Adrenal gland (tissue), 12 donors: ENCODE measurements around the gene BRF1. TPM values are rescaled to one million over a fixed set of nuclear protein-coding genes. Genes with fewer than 3 reads are reported as not detected.
"Not testable (repeated sequence)": the region's sequence is repeated elsewhere in the genome, so short reads cannot be mapped to it uniquely, and the experiment has no call there.

Experiments used
- DNase-seq, 7 donors: peaks; one replicate each; pipeline ENCODE4 v3.0.0-alpha.2; 2019 to 2020
- H3K27ac ChIP-seq, 5 donors: fragments of 200-600 bp; sonication (generic) in 4 of 5; 1 replicate in 3 of 5; 2 replicates in 2 of 5; pipeline versions ENCODE4 v1.5.1 to v1.8.0; 2016 to 2020; ENCODE audit warnings: mild to moderate bottlenecking in 1 of 5
- H3K27me3 ChIP-seq: fragments of 200-600 bp; 2 replicates; pipeline ENCODE4 v1.8.0; 2021
- H3K36me3 ChIP-seq, 2 donors: fragments of 200-600 bp; replicated peaks in 1 of 2; 1 replicate in 1 of 2; 2 replicates in 1 of 2; pipeline versions ENCODE4 v1.5.1 to v1.8.0; 2018 to 2022
- H3K4me1 ChIP-seq, 2 donors: fragments of 200-600 bp; replicated peaks in 1 of 2; 1 replicate in 1 of 2; 2 replicates in 1 of 2; pipeline versions ENCODE4 v1.5.1 to v1.8.0; 2018 to 2021
- H3K4me3 ChIP-seq, 4 donors: fragments of 200-600 bp; sonication (generic) in 3 of 4; one replicate each; pipeline ENCODE4 v1.5.1; 2016 to 2018
- H3K9me3 ChIP-seq, 3 donors: fragments of 200-600 bp; sonication (generic) in 1 of 3; replicated peaks in 1 of 3; 1 replicate in 2 of 3; 2 replicates in 1 of 3; pipeline versions ENCODE4 v1.5.1 to v1.8.0; 2016 to 2021
- POLR2A ChIP-seq, 2 donors: fragments of 450-650 bp; IDR thresholded peaks; one replicate each; pipeline ENCODE4 v1.6.1; 2017; ENCODE audit warnings: antibody characterized with exemption in 2 of 2, mild to moderate bottlenecking in 2 of 2, moderate library complexity in 1 of 2
- WGBS, 4 donors: extraction: QIAGEN DNeasy Blood & Tissue Kit in 2 of 4; methylation state at CpG; one replicate each; pipeline versions ENCODE4 v1.1.5 to v1.1.7; 2013 to 2017; 5-methylcytosine and 5-hydroxymethylcytosine counted together
- intact Hi-C, 2 donors: fragments of 100-400 bp; cut with DNase I; formaldehyde crosslinking; loops; one replicate each; pipeline versions ENCODE4 v1.14.1 to v1.15.0; 2022 to 2023
- polyA plus RNA-seq, 3 donors: library from polyadenylated mRNA; stranded (reverse); fragments of 200-250 nt in 2 of 3; fragments of 350-450 nt in 1 of 3; fragmentation: Illumina TruSeq in 1 of 3; extraction: RNeasy Lipid Tissue Mini Kit (QIAGEN cat#74804) in 1 of 3; gene quantifications; one replicate each; pipeline ENCODE4 v1.2.3, GENCODE V29; 2013 to 2014
- total RNA-seq, 9 donors: library from RNA; depleted of rRNA in 4 of 9; stranded (reverse); fragments of >200 nt in 4 of 9; fragments of 120-200 nt in 1 of 9; fragmentation: NEBNext Ultra II Directional in 1 of 9; extraction: Animal tissue kit (Norgen Biotek cat#: 25700) in 1 of 9; gene quantifications; one replicate each; pipeline versions ENCODE4 v1.1.0 to v1.2.4, GENCODE V29; 2013 to 2023
- TF ChIP-seq, protein P1 (sequence below), 6 experiments: fragments of 450-650 bp in 4 of 6; fragments of 200-600 bp in 2 of 6; sonication (generic) in 1 of 6; IDR thresholded peaks; 1 replicate in 5 of 6; 2 replicates in 1 of 6; pipeline versions ENCODE4 v1.5.1 to v1.8.0; 2016 to 2021; ENCODE audit warnings: antibody characterized with exemption in 6 of 6, mild to moderate bottlenecking in 2 of 6, moderate library complexity in 1 of 6
- donor health status: healthy with polysubstance abuse.
- donor health status: Bipolar disorder and iron deficiency.
- donor health status: DM: yes; HTN: yes; CAD: no.
- donor health status: DM: no; HTN: no; CAD: no.
- donor health status: DM: no; HTN: no; CAD: no.
- donor health status: DM: yes; HTN: yes; CAD: no.

BRF1 gene
- total and polyA plus RNA-seq, 12 donors = 14.0 to 96.9 (median 37.5) TPM

DNA sequence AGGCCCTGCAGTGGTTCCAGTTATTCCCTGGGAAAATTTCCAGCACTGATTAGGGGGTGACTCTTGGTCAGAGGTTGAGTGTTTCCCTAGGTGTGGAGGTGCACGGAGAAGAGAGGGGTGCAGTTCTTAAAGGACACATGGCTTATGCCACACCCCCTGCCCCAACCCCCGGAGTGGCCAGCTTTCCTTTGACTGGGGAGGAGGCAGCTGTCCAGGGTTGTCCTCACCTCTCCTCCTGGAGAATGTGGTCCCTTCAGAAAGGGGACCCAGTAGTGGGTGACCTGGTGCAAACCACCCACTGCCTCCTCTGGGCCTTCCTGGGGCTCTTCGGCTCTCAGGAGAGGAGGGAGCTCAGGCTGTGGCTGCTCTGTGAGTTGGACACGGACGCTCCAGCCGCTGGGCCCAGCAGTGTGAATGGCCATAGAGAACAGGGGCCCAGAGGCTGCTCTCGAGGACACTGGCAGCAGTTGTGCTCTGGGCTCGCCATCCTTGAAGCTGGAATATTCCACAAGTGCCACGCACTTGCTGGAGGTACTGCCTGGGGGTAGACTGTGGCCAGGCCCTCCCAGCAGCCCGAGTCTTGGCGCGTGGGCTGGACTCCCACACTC, 27.4 kb upstream of the BRF1 start:
- H3K4me1 ChIP-seq = peaks cover 13 to 46% of the 10 kb centered on the region in 2 donors
- no peaks in the 10 kb centered on the region for H3K27me3 ChIP-seq
- no peak for DNase-seq
- H3K27ac ChIP-seq = peak overlapping the region; percentile 12 to 76 (median 68)
- intact Hi-C loops = no loop called here
- H3K36me3 ChIP-seq = no peaks in the 10 kb centered on the region
- H3K9me3 ChIP-seq = no peaks in the 10 kb centered on the region
- WGBS, 4 donors = 76 to 79% (median 77%) methylated on average over 5 to 12 of the region's 12 CpGs
- no peak overlapping the region for H3K4me3 ChIP-seq
- TF ChIP-seq, protein P1, sequence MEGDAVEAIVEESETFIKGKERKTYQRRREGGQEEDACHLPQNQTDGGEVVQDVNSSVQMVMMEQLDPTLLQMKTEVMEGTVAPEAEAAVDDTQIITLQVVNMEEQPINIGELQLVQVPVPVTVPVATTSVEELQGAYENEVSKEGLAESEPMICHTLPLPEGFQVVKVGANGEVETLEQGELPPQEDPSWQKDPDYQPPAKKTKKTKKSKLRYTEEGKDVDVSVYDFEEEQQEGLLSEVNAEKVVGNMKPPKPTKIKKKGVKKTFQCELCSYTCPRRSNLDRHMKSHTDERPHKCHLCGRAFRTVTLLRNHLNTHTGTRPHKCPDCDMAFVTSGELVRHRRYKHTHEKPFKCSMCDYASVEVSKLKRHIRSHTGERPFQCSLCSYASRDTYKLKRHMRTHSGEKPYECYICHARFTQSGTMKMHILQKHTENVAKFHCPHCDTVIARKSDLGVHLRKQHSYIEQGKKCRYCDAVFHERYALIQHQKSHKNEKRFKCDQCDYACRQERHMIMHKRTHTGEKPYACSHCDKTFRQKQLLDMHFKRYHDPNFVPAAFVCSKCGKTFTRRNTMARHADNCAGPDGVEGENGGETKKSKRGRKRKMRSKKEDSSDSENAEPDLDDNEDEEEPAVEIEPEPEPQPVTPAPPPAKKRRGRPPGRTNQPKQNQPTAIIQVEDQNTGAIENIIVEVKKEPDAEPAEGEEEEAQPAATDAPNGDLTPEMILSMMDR (IDR thresholded peaks at IDR 0.05) = no peak
- TF ChIP-seq POLR2A (IDR thresholded peaks at IDR 0.05) = no peak

DNA sequence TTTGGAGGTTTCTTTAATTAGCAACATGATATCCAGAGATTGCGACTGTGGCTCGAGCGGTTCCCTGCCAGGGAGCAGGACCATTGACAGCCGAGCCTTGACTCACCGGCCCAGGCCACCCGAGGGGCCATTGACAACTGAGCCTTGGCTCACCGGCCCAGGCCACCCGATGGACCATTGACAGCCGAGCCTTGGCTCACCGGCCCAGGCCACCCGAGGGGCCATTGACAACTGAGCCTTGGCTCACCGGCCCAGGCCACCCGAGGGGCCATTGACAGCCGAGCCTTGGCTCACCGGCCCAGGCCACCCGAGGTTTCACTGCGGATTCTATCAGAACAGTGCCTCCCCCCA, 26.9 kb upstream of the BRF1 start:
- intact Hi-C loops, H3K27ac ChIP-seq, H3K27me3 ChIP-seq, H3K36me3 ChIP-seq, H3K4me3 ChIP-seq, H3K9me3 ChIP-seq, DNase-seq: not testable (repeated sequence)
- H3K4me1 ChIP-seq = peaks cover 13 to 49% of the 10 kb centered on the region in 2 donors
- 86 to 100% (median 89%) methylated on average over 2 to 17 of the region's 17 CpGs; no CpG with 5 or more reads in 1 of the 4 donors for WGBS, 4 donors

DNA sequence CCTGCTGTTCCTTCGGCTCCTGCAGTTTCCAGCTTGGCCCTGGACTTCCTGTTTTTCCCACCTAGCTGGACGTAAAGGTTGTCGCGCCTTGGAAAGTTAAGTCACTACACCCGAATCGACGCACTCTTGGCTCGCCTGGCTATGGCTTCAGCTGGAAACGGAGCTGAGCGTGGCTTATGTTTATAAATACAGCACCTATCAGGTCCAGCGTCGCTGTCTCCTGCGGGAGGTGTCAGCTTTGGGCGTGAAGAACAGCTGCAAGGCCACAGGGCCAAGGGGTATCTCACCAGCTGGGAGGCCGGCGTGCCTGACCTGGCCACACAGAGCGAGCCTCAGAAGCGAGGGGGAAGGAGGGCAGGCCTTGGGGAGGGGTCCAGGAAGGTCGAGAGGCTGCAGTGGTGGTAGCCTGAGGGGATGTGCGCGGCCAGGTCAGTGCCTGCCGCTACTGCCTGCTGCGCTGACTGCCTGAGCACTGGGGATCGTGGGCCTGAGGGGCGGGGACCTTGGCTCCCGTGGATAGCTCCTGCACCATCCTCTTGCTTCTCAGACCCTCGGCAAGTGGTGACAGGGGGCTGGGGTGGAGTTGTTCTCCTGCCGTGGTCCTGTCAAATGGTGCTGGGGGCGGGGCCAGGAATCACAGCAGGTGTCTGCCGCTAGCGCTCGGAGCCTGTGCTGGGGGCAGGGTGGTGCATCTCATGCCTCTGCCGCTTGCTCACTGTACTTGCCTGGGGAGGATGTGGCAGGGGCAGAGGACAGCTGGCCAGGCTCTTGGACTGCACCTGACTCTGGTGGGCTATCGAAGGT, 26.3 kb upstream of the BRF1 start:
- intact Hi-C loops = no loop called here
- Histone ChIP-seq H3K27me3 (no peaks in the 10 kb centered on the region), H3K4me1 (peaks cover 13 to 49% of the 10 kb centered on the region in 2 donors), H3K27ac (no peak overlapping the region), H3K36me3 (no peaks in the 10 kb centered on the region), H3K9me3 (no peaks in the 10 kb centered on the region), H3K4me3 (no peak overlapping the region)
- TF ChIP-seq POLR2A (IDR thresholded peaks at IDR 0.05) = no peak
- TF ChIP-seq, protein P1 (IDR thresholded peaks at IDR 0.05) = no peak
- 86 to 88% (median 86%) methylated on average over 20 to 34 of the region's 34 CpGs for WGBS, 4 donors
- no peak for DNase-seq

DNA sequence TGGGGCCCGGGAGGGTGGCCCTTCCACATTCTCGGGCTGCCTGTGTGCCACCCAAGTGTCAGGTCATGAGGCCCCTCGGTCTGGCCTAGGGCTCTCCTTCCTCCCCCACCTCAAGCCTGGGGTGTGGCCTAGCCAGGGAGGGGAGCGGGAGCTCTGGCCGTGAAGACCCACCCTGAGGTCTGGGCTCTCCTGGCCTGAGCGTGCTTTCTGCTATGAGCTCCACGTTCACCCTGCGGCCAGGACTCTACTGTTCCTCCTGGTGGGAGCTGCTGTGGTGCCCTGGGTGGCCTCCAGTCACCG, 25.7 kb upstream of the BRF1 start:
- Histone ChIP-seq H3K27ac (no peak overlapping the region), H3K36me3 (no peaks in the 10 kb centered on the region), H3K9me3 (no peaks in the 10 kb centered on the region), H3K27me3 (no peaks in the 10 kb centered on the region), H3K4me1 (peaks cover 13 to 49% of the 10 kb centered on the region in 2 donors), H3K4me3 (no peak overlapping the region)
- no peak for DNase-seq
- 85 to 100% (median 89%) methylated on average over 3 to 9 of the region's 9 CpGs for WGBS, 4 donors
- TF ChIP-seq, protein P1 (IDR thresholded peaks at IDR 0.05) = no peak
- no peak for TF ChIP-seq POLR2A (IDR thresholded peaks at IDR 0.05)
- intact Hi-C loops = no loop called here
